Medulla oblongata (tissue), 1 donor: ENCODE results near the gene ZNF28.
A peak's percentile ranks its signal among the peaks of the same experiment; 100 is the strongest.
"Not testable (repeated sequence)": the region's sequence is repeated elsewhere in the genome, so short reads cannot be mapped to it uniquely, and the experiment has no call there.

Experiments used
- DNase-seq: peaks from one replicate; pipeline ENCODE4 v3.0.0-alpha.2; 2015; ENCODE audit errors: extremely low spot score

ZNF28 gene

DNA sequence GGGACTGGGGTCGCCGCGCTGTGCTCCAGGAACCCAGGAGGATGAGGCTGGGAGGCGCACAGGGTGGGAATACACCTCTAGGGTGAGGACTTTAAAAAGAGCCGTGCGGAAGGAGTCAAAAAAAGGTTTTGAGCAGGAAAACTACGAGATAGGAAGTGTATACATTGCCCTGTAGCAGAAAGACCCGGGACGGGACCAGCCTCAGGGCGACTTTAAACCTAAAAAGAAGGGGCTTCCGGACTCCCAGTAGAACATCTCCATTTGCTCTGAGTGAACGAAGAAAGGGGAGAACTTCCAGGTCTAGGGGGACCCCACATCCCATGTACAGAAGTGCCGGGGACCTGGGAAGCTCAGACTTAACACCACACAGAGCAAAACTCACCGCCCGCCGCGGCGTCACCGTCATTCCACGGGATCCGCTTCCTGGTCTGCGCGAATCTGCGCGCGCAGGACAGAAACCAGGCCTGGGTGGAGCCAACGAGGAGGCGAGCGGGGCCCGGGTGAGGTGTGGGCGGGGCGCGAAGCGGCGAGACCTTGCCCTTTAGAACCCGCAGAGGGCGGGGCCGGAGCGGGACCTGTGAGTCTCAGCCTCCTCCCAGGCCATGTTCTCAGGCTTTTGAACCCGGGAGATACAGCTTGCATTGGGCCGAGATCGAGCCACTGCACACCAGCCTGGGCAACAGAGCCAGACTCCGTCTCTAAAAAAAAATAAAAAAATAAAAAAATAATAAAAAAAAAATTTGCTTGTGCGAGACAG, at the start of gene ZNF28:
ZNF28 (minus strand) TSS at position 430 of the 757 bp plus-strand sequence. CDS start 3,675 bp downstream, outside the sequence.
- peak; percentile 52 for DNase-seq

DNA sequence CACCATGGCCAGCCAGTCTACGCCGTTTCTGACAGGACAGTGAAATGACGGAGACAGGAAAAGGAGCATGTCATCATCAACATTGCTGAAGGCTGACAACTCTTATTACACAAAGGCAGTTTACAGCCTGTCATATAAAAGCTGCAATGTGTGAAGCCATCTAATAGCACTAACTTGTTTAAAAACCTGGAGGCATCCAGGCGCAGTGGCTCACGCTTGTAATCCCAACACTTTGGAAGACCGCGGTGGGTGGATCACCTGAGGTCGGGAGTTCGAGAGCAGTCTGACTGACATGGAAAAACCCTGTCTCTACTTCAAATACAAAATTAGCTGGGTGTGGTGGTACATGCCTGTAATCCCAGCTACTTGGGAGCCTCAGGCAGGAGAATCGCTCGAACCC, 46.6 kb upstream of the ZNF28 start:
- DNase-seq, result not testable (repeated sequence)

- DNase-seq, result peak; percentile 75
Measured at GRCh38 chr19:52857378-52858191, 36.2 kb upstream of the ZNF28 start, which contains the start of gene ZNF468. ZNF468 (minus strand) TSS chr19:52857619; CDS start chr19:52854272, 3,347 bp downstream.

GRCh38 chr19:52856540-52857377, 35.3 kb upstream of the ZNF28 start:
- DNase-seq, result not testable (repeated sequence)

- DNase-seq, result not testable (repeated sequence)
Measured at GRCh38 chr19:52847352-52847751, 25.9 kb upstream of the ZNF28 start.

GRCh38 chr19:52840825-52841465, 19.5 kb upstream of the ZNF28 start:
- not testable (repeated sequence) for DNase-seq

- not testable (repeated sequence) for DNase-seq
Measured at GRCh38 chr19:52834289-52834688, 12.9 kb upstream of the ZNF28 start.

DNA sequence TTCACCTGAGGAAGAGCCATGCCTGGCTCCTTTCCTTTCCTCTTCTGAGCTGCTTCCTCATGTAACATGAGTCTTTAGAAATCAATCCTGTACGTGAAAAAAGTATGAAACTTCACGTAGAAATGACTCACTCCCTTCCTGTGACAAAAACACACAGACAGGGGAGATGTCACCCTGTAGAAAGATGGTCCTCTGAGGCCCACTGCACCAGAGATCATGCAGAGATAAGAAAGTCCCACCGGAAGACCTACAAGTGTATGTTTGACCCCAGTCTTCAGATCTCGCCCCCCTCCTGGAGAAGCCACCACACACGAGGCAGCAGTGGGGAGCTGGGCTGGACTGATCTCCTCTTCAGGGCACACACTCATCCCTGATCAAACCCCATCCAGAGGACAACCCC, 12.1 kb upstream of the ZNF28 start:
- not testable (repeated sequence) for DNase-seq

GRCh38 chr19:52829866-52830265, 8.4 kb upstream of the ZNF28 start:
- not testable (repeated sequence) for DNase-seq

- DNase-seq, result no peak
Measured at GRCh38 chr19:52825765-52826164, 4.3 kb upstream of the ZNF28 start.

DNA sequence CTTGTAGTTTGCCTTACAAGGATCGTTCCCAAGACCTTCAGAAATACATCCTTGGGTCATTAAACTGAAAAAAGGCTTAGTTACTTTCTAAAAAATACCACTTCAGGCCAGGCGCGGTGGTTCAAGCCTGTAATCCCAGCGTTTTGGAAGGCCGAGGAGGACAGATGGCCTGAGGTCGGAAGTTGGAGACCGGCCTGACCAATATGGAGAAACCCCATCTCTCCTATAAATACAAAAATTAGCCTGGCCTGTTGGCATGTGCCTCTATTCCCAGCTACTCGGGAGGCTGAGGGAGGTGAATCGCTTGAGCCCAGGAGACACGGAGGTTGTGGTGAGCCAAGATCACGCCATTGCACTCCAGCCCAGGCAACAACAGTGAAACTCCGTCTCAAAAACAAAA, 2.2 kb upstream of the ZNF28 start:
- DNase-seq, result no peak

DNA sequence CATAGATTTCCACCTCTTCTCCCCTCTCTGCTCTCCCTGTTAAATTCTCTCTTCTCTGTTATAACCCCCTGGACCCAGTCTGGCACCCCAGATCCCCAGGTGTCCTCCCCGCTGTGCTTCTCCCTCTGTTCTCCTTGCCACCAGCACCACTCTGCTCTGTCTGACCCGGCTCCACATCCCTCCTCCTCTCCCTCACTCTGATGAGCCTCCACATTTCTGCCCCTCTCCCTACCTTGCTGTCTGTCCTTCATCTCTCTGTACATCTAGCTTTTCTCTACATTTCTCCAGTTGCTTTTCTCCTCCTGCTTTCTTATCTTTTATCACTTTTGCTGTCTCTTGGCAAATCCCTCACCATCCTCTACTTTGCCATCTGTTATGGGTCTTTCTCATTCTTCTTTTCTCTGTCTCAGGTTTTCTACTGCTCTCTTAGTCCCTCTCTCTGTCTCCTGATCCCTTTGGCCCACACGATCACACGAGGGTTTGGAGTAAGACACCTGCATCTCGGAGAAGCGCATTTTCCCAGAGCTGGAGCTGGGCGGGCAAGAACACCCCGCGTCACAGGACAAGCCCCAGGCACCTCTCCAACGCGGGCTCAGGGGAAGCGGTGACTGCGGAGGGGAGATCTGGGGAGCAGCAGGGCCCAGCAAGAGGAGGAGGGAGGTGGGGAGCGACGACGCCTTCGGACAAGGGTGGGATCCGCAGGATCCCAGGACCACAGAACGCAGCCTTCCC, 795 bp downstream of the ZNF28 start:
- peak; percentile 38 for DNase-seq

DNA sequence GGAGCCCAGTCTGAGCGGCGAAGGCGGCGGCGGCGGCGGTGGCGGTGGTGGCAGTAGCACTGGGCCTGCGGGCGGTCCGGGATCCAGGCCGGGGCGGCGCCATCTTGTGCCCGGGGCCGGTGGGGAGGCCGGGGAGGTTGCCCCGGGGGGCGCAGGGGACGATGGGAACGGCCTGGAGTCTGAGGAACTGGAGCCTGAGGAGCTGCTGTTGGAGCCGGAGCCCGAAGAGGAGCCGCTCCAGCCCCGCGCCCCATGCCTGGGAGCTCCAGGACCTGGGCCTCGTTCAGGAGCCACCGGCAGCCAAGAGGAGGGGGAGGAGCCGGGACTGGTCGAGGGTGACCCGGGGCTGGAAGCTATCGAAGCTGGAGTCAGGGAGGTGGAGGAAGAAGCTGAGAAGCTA, 11.6 kb downstream of the ZNF28 start:
- no peak for DNase-seq

DNA sequence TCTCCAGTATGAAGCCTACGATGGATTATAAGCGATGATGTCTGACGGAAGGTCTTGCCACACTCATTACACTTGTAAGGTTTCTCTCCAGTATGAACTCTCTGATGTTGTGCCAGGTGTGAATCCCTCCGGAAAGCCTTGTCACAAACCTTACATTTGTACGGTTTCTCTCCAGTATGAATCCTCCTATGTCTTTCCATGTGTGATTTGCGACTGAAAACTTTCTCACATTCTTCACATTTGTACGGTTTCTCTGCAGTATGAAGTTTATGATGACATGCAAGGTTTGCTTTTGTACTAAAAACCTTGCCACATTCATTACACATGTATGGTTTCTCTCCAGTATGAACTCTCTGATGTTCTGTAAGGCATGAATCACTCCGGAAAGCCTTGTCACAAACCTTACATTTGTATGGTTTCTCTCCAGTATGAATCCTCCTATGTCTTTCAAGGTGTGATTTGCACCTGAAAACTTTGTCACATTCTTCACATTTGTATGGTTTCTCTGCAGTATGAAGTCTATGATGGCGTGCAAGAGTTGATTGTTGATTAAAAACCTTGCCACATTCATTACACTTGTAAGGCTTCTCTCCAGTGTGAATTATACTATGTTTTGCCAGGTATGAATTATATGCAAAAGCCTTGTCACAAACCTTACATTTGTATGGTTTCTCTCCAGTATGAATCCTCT, 21.3 kb downstream of the ZNF28 start:
- not testable (repeated sequence) for DNase-seq

GRCh38 chr19:52789440-52789839, 32.0 kb downstream of the ZNF28 start:
- DNase-seq, result no peak

GRCh38 chr19:52786464-52787354, 34.7 kb downstream of the ZNF28 start, which contains the start of gene ZNF600:
ZNF600 (minus strand) TSS chr19:52786791; CDS start chr19:52778888, 7,903 bp downstream.
- peak; percentile 70 for DNase-seq

DNA sequence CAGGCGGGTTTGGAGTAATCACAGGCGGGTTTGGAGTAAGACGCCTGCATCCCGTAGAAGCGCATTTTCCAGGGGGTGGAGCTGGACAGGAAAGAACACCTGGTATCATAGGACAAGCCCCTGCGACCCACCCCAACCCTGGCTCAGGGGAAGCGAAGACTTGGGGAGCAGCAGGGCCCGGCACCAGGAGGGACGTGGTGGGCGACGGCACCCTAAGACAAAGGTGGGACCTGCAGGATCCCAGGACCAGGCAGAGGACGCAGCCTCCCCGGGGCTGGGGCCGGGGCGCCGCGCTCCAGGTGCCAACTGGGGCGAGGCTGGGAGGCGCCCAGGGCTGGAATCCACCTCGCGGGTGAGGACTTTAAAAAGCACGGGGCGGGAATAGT, 35.4 kb downstream of the ZNF28 start:
- no peak for DNase-seq

DNA sequence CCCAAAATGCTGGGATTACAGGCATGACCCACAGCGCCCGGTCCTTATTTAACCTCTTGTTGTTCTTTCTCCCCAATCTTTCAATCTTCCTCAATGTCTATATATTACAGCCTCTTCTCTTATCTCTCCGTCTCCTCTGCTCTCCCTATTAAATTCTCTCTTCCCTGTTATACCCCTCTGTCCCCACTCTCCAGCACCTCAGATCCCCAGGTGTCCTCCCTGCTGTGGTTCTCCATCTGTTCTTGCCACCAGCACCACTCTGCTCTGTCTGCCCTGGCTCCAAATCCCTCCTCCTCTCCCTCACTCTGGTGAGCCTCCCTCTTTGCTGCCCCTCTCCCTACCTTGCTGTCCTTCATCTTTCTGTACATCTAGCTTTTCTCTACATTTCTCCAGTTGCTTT, 35.9 kb downstream of the ZNF28 start:
- DNase-seq, result no peak

DNA sequence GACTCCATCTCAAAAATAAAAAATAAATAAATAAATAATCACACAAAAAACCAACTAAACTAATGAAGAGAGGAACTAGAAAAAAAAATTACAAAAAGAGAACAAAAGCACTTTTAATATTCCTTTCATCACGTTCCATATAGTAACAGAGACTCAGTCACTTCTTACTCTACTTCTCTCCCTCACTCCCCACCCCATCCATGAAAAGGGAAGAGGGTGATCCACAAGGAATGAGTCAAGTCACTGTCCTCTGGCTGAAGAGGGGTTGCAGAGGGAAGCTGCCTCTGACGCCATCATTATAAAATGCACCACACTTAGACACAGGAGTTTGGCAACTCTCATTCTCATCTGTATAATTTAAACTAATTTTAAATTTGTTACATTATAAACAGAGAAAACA, 38.6 kb downstream of the ZNF28 start:
- DNase-seq, result not testable (repeated sequence)
